Bronchial epithelial cell (primary cell): ENCODE measurements around the gene PI4KB. TPM values are rescaled to one million over a fixed set of nuclear protein-coding genes. Genes with fewer than 3 reads are reported as not detected.

ENCODE experiments used
- DNase-seq: peaks from one replicate; pipeline ENCODE4 v3.0.0-alpha.2; 2010; ENCODE audit warnings: low read depth
- FAIRE-seq: peaks from 2 replicates; lab custom pipeline; 2011; peaks lifted over from hg19 to GRCh38; lab: Jason Lieb, UNC
- H3K27me3 ChIP-seq: 2 replicates; pipeline ENCODE4 v1.5.1; 2011; ENCODE audit warnings: low read length; ENCODE audit not compliant: control insufficient read depth, insufficient read depth
- H3K36me3 ChIP-seq: 2 replicates; pipeline ENCODE4 v1.5.1; 2011; ENCODE audit warnings: low read length; ENCODE audit not compliant: control insufficient read depth, insufficient read depth
- H3K4me3 ChIP-seq: 2 replicates; pipeline ENCODE4 v1.5.1; 2011; ENCODE audit warnings: mild to moderate bottlenecking, low read depth, low read length, control low read depth
- total RNA-seq: library from RNA; depleted of rRNA; stranded (reverse); fragments of >200 nt; gene quantifications from 2 replicates; pipeline ENCODE4 v1.2.1, GENCODE V29; 2014
- TF ChIP-seq, protein P1 (sequence below): IDR thresholded peaks from 2 replicates; pipeline ENCODE4 v1.5.1; 2011; ENCODE audit warnings: mild to moderate bottlenecking, moderate library complexity, low read length, control low read depth, inconsistent platforms; ENCODE audit not compliant: insufficient read depth, severe bottlenecking

PI4KB gene
- total RNA-seq, 1 donor from 2014 or later: 20.8 TPM

- TF ChIP-seq, protein P1, sequence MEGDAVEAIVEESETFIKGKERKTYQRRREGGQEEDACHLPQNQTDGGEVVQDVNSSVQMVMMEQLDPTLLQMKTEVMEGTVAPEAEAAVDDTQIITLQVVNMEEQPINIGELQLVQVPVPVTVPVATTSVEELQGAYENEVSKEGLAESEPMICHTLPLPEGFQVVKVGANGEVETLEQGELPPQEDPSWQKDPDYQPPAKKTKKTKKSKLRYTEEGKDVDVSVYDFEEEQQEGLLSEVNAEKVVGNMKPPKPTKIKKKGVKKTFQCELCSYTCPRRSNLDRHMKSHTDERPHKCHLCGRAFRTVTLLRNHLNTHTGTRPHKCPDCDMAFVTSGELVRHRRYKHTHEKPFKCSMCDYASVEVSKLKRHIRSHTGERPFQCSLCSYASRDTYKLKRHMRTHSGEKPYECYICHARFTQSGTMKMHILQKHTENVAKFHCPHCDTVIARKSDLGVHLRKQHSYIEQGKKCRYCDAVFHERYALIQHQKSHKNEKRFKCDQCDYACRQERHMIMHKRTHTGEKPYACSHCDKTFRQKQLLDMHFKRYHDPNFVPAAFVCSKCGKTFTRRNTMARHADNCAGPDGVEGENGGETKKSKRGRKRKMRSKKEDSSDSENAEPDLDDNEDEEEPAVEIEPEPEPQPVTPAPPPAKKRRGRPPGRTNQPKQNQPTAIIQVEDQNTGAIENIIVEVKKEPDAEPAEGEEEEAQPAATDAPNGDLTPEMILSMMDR: no peak
- Histone ChIP-seq H3K36me3 (peaks cover 2% of the 10 kb centered on the region), H3K27me3 (peaks cover 4% of the 10 kb centered on the region), H3K4me3 (no peak overlapping the region)
- DNase-seq (no peak), FAIRE-seq (no peak)
These were observed 42.4 kb upstream of the PI4KB start for GRCh38 chr1:151369621-151370048.

GRCh38 chr1:151369302-151369610, 42.0 kb upstream of the PI4KB start:
- Histone ChIP-seq H3K27me3 (peaks cover 4% of the 10 kb centered on the region), H3K36me3 (peaks cover 2% of the 10 kb centered on the region), H3K4me3 (no peak overlapping the region)
- TF ChIP-seq, protein P1: no peak
- FAIRE-seq: no peak
- DNase-seq: no peak

- peak; percentile 76 for FAIRE-seq
- no peak overlapping the region for H3K4me3 ChIP-seq
- no peak for DNase-seq
- peaks cover 2% of the 10 kb centered on the region for H3K36me3 ChIP-seq
- TF ChIP-seq, protein P1: no peak
- peaks cover 4% of the 10 kb centered on the region for H3K27me3 ChIP-seq
These were observed 41.4 kb upstream of the PI4KB start for GRCh38 chr1:151368393-151369301.

- FAIRE-seq: no peak
These were observed 40.6 kb upstream of the PI4KB start for GRCh38 chr1:151367658-151368392.

GRCh38 chr1:151364996-151365395, 37.8 kb upstream of the PI4KB start:
- no peak for DNase-seq
- TF ChIP-seq, protein P1: no peak
- Histone ChIP-seq H3K36me3 (peaks cover 2% of the 10 kb centered on the region), H3K27me3 (peaks cover 4% of the 10 kb centered on the region), H3K4me3 (no peak overlapping the region)
- FAIRE-seq: no peak

More at GRCh38 chr1:151367658-151368392, 40.6 kb upstream of the PI4KB start:
- Histone ChIP-seq H3K4me3 (no peak overlapping the region), H3K36me3 (peaks cover 2% of the 10 kb centered on the region), H3K27me3 (peaks cover 4% of the 10 kb centered on the region)
- TF ChIP-seq, protein P1: no peak
- no peak for DNase-seq
